ENCODE data around the gene ABHD12.

Gene ABHD12

DNA sequence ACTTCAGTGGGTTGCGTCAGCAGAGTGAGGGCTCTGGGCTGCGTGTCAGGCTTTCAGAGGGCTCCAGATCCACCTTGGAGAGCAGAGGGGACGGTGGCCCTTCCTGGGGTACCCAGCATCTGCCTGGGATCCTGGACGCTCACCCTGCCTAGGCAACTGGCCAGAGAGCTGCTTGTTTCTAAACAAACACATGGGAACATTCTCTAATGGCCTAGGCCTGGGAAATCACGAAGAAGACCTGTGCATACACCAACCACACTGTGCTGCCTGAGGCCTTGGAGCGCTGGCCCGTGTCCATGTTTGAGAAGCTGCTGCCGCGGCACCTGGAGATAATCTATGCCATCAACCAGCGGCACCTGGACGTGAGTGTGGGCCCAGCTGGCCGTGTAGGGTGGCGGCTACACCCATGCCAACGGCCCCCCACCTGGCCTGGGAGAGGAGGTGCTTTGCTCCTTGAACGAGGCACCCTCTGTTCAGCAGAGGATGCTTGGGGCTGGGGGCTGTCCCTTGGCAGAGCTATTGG lies 110.5 kb downstream of the ABHD12 start:
- Histone ChIP-seq H3K27ac (ENCODE audit: low read length) (no peak overlapping the region), H3K4me3 (ENCODE audit: low read depth in 1 of 2, low read length in 2 of 2) (no peak overlapping the region), H3K9me3 (ENCODE audit: insufficient read depth, low read length, severe bottlenecking) (no peaks in the 10 kb centered on the region), H3K27me3 (ENCODE audit: insufficient read depth, low read length, poor library complexity) (no peaks in the 10 kb centered on the region), H3K4me2 (ENCODE audit: insufficient read depth, low read length) (no peak overlapping the region), H2AFZ (ENCODE audit: low read depth, low read length) (no peak overlapping the region), H3K9ac (ENCODE audit: low read depth, low read length) (no peak overlapping the region), H3K79me2 (ENCODE audit: insufficient read depth, low read length) (no peaks in the 10 kb centered on the region), H4K20me1 (ENCODE audit: insufficient read depth, low read length) (peaks cover 6% of the 10 kb centered on the region; the same call in 1 of the 2 replicates), H3K4me1 (ENCODE audit: insufficient read depth, low read length) (no peaks in the 10 kb centered on the region), H3K36me3 (ENCODE audit: insufficient read depth, low read length) (peaks cover 97% of the 10 kb centered on the region)
- DNase-seq, result no peak
- no peak for ATAC-seq (ENCODE audit: insufficient read depth, low read depth)
- TF ChIP-seq, protein P1, sequence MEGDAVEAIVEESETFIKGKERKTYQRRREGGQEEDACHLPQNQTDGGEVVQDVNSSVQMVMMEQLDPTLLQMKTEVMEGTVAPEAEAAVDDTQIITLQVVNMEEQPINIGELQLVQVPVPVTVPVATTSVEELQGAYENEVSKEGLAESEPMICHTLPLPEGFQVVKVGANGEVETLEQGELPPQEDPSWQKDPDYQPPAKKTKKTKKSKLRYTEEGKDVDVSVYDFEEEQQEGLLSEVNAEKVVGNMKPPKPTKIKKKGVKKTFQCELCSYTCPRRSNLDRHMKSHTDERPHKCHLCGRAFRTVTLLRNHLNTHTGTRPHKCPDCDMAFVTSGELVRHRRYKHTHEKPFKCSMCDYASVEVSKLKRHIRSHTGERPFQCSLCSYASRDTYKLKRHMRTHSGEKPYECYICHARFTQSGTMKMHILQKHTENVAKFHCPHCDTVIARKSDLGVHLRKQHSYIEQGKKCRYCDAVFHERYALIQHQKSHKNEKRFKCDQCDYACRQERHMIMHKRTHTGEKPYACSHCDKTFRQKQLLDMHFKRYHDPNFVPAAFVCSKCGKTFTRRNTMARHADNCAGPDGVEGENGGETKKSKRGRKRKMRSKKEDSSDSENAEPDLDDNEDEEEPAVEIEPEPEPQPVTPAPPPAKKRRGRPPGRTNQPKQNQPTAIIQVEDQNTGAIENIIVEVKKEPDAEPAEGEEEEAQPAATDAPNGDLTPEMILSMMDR (IDR thresholded peaks at IDR 0.05; ENCODE audit: borderline replicate concordance, extremely low read depth, low read length, poor library complexity, severe bottlenecking), result no peak
- no peak for TF ChIP-seq EZH2 (IDR thresholded peaks at IDR 0.05; ENCODE audit: borderline replicate concordance, low read depth, low read length, severe bottlenecking)

DNA sequence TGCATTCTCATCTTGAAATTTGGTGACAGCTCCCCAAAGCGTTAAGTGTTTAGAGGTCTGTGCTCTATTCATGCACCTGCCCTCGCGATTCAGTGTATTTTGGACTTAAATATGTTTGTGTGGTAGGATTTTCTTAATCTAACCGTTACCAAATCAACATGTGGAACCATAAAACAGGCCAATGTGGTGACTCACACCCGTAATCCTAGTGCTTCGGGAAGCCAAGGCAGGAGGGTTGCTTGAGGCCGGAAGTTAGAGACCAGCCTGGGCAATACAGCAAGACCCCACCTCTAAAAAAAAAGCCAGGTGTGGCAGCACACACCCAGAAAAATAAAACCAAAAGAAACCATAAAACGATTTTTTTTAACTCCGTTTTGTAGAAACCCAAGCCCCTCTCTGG lies 111.2 kb downstream of the ABHD12 start:
- Histone ChIP-seq H3K27me3 (ENCODE audit: insufficient read depth, low read length, poor library complexity) (no peaks in the 10 kb centered on the region), H4K20me1 (ENCODE audit: insufficient read depth, low read length) (peaks cover 11% of the 10 kb centered on the region), H3K36me3 (ENCODE audit: insufficient read depth, low read length) (peaks cover 100% of the 10 kb centered on the region), H3K9me3 (ENCODE audit: insufficient read depth, low read length, severe bottlenecking) (no peaks in the 10 kb centered on the region), H3K4me2 (ENCODE audit: insufficient read depth, low read length) (no peak overlapping the region), H3K4me1 (ENCODE audit: insufficient read depth, low read length) (no peaks in the 10 kb centered on the region), H3K4me3 (ENCODE audit: low read depth in 1 of 2, low read length in 2 of 2) (no peak overlapping the region), H2AFZ (ENCODE audit: low read depth, low read length) (no peak overlapping the region), H3K79me2 (ENCODE audit: insufficient read depth, low read length) (no peaks in the 10 kb centered on the region), H3K9ac (ENCODE audit: low read depth, low read length) (no peak overlapping the region), H3K27ac (ENCODE audit: low read length) (no peak overlapping the region)
- ATAC-seq (ENCODE audit: insufficient read depth, low read depth) (no peak), DNase-seq (no peak)
- no peak for TF ChIP-seq EZH2 (IDR thresholded peaks at IDR 0.05; ENCODE audit: borderline replicate concordance, low read depth, low read length, severe bottlenecking)
- TF ChIP-seq, protein P1 (IDR thresholded peaks at IDR 0.05; ENCODE audit: borderline replicate concordance, extremely low read depth, low read length, poor library complexity, severe bottlenecking), result no peak

DNA sequence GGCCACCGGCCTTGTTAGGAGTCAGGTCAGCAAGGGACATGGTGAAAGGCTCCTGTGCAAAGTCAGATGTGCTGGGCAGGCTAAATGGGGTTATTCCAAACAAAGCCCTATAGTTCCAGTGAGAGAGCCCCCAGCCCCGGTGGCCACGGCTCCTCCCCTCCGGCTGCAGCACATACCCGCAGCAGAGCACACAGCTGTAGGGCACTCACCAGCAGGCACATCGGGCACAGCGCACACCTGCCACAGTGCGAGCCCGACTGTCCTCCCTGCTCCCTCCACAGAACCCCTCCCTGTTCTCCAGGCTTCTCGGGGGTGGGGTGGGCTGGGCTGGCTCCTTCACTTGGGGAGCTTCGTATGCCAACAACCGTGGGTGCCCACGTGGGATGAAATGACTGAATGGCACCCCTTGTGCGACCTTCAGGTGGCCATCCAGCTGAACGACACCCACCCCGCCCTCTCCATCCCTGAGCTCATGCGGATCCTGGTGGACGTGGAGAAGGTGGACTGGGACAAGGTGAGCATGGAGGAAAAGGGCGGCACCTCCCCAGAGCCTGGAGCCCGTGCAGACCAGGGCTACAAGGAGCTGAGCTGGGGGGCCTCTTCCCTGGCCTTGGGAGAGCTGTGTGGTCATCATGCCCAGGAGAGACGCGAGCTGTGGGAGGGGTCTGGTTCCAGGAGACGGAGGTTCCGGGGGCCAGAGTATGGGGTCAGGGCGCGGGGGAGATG lies 111.8 kb downstream of the ABHD12 start:
- no peak for ATAC-seq (ENCODE audit: insufficient read depth, low read depth)

More for the DNA sequence above, 111.8 kb downstream of the ABHD12 start:
- Histone ChIP-seq H3K4me3 (ENCODE audit: low read depth in 1 of 2, low read length in 2 of 2) (no peak overlapping the region), H3K36me3 (ENCODE audit: insufficient read depth, low read length) (peaks cover 100% of the 10 kb centered on the region), H3K9ac (ENCODE audit: low read depth, low read length) (no peak overlapping the region), H3K9me3 (ENCODE audit: insufficient read depth, low read length, severe bottlenecking) (no peaks in the 10 kb centered on the region), H3K4me2 (ENCODE audit: insufficient read depth, low read length) (no peak overlapping the region), H4K20me1 (ENCODE audit: insufficient read depth, low read length) (peaks cover 11% of the 10 kb centered on the region), H2AFZ (ENCODE audit: low read depth, low read length) (no peak overlapping the region), H3K4me1 (ENCODE audit: insufficient read depth, low read length) (no peaks in the 10 kb centered on the region), H3K79me2 (ENCODE audit: insufficient read depth, low read length) (no peaks in the 10 kb centered on the region), H3K27ac (ENCODE audit: low read length) (no peak overlapping the region), H3K27me3 (ENCODE audit: insufficient read depth, low read length, poor library complexity) (no peaks in the 10 kb centered on the region)
- TF ChIP-seq EZH2 (IDR thresholded peaks at IDR 0.05; ENCODE audit: borderline replicate concordance, low read depth, low read length, severe bottlenecking), result no peak
- TF ChIP-seq, protein P1 (IDR thresholded peaks at IDR 0.05; ENCODE audit: borderline replicate concordance, extremely low read depth, low read length, poor library complexity, severe bottlenecking), result no peak
- no peak for DNase-seq

Measured in DND-41 (cell line).